ENCODE results near the gene ARHGAP45. TPM values are rescaled to one million over a fixed set of nuclear protein-coding genes. Genes with fewer than 3 reads are reported as not detected.
A peak's percentile ranks its signal among the peaks of the same experiment; 100 is the strongest.

ARHGAP45 gene
- total RNA-seq, 1 experiment from 2014 or later, result 31.5 TPM

GRCh38 chr19:1063909-1064660 lies 2.9 kb upstream of the ARHGAP45 start:
- Histone ChIP-seq H2AFZ (ENCODE audit: low read length) (peak overlapping the region; percentile 91; the same call in 1 of the 2 replicates), H3K4me2 (ENCODE audit: low read depth, low read length, poor library complexity, severe bottlenecking) (peak overlapping the region; percentile 96), H3K27me3 (ENCODE audit: low read length) (no peaks in the 10 kb centered on the region), H3K4me1 (ENCODE audit: low read length) (peaks cover 44% of the 10 kb centered on the region), H3K9ac (ENCODE audit: low read length) (peak overlapping the region; percentile 79; the same call in 1 of the 2 replicates), H3K4me3 (ENCODE audit: low read length) (peak overlapping the region; percentile 48; the same call in 1 of the 2 replicates), H3K9me3 (ENCODE audit: low read length) (no peaks in the 10 kb centered on the region), H4K20me1 (ENCODE audit: insufficient read depth, low read depth, low read length) (no peaks in the 10 kb centered on the region), H3K27ac (ENCODE audit: low read length) (no peak overlapping the region), H3K9me2 (replicated peaks; ENCODE audit: insufficient read depth, low read length) (no peaks in the 10 kb centered on the region), H3K79me2 (ENCODE audit: low read length) (peaks cover 7% of the 10 kb centered on the region; the same call in 1 of the 2 replicates), H3K36me3 (ENCODE audit: insufficient read depth, low read length) (no peaks in the 10 kb centered on the region)
- DNase-seq, result peak; percentile 66

DNA sequence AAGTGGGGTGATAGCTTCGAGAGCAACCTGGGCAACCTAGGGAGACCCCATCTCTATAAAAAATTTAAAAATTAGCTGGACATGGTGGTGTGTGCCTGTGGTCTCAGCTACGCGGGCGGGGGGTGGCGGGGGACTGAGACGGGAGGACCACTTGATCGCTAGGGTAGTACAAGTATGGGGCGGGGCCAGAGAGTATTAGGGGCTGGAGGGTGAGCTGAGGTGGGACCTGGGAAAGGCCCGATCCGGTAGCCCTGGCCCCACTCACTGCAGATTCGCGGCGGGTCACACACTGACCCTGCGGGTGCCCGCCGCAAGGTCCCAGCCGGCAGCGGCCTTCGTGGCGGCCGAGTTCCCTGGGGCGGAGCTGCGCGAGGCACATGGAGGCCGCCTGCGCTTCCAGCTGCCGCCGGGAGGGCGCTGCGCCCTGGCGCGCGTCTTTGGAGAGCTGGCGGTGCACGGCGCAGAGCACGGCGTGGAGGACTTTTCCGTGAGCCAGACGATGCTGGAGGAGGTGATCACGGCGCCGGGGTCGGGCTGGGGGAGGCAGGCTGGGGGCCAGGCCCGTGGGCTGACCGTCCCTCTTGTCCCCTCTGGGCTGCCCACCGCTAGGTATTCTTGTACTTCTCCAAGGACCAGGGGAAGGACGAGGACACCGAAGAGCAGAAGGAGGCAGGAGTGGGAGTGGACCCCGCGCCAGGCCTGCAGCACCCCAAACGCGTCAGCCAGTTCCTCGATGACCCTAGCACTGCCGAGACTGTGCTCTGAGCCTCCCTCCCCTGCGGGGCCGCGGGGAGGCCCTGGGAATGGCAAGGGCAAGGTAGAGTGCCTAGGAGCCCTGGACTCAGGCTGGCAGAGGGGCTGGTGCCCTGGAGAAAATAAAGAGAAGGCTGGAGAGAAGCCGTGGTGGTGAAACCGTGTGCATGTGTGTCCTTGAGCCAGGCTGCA lies 2.0 kb upstream of the ARHGAP45 start:
- peak overlapping the region; percentile 44; the same call in 1 of the 2 replicates for H3K27ac ChIP-seq (ENCODE audit: low read length)

GRCh38 chr19:1065606-1066109 lies 1.3 kb upstream of the ARHGAP45 start:
- H3K4me2 ChIP-seq (ENCODE audit: low read depth, low read length, poor library complexity, severe bottlenecking), result peak overlapping the region; percentile 96
- no peaks in the 10 kb centered on the region for H3K9me2 ChIP-seq (replicated peaks; ENCODE audit: insufficient read depth, low read length)
- no peaks in the 10 kb centered on the region for H3K9me3 ChIP-seq (ENCODE audit: low read length)
- peak overlapping the region; percentile 76; the same call in 1 of the 2 replicates for H3K4me3 ChIP-seq (ENCODE audit: low read length)
- H3K36me3 ChIP-seq (ENCODE audit: insufficient read depth, low read length), result no peaks in the 10 kb centered on the region
- peaks cover 12% of the 10 kb centered on the region; the same call in 1 of the 2 replicates for H3K79me2 ChIP-seq (ENCODE audit: low read length)
- H2AFZ ChIP-seq (ENCODE audit: low read length), result no peak overlapping the region
- peak overlapping the region; percentile 79 for H3K9ac ChIP-seq (ENCODE audit: low read length)
- no peak overlapping the region for H3K27ac ChIP-seq (ENCODE audit: low read length)
- H3K27me3 ChIP-seq (ENCODE audit: low read length), result no peaks in the 10 kb centered on the region
- DNase-seq, result no peak
- no peaks in the 10 kb centered on the region for H4K20me1 ChIP-seq (ENCODE audit: insufficient read depth, low read depth, low read length)
- H3K4me1 ChIP-seq (ENCODE audit: low read length), result peaks cover 49% of the 10 kb centered on the region

More for the DNA sequence above, 2.0 kb upstream of the ARHGAP45 start:
- peaks cover 12% of the 10 kb centered on the region; the same call in 1 of the 2 replicates for H3K79me2 ChIP-seq (ENCODE audit: low read length)
- no peaks in the 10 kb centered on the region for H3K9me2 ChIP-seq (replicated peaks; ENCODE audit: insufficient read depth, low read length)
- peak overlapping the region; percentile 96 for H3K4me2 ChIP-seq (ENCODE audit: low read depth, low read length, poor library complexity, severe bottlenecking)
- H3K9ac ChIP-seq (ENCODE audit: low read length), result peak overlapping the region; percentile 79
- H3K4me3 ChIP-seq (ENCODE audit: low read length), result peak overlapping the region; percentile 48; the same call in 1 of the 2 replicates
- no peaks in the 10 kb centered on the region for H3K27me3 ChIP-seq (ENCODE audit: low read length)
- no peaks in the 10 kb centered on the region for H3K9me3 ChIP-seq (ENCODE audit: low read length)
- peak; percentile 93 for DNase-seq
- H3K4me1 ChIP-seq (ENCODE audit: low read length), result peaks cover 49% of the 10 kb centered on the region
- no peaks in the 10 kb centered on the region for H3K36me3 ChIP-seq (ENCODE audit: insufficient read depth, low read length)
- no peaks in the 10 kb centered on the region for H4K20me1 ChIP-seq (ENCODE audit: insufficient read depth, low read depth, low read length)
- H2AFZ ChIP-seq (ENCODE audit: low read length), result peak overlapping the region; percentile 91; the same call in 1 of the 2 replicates

- no peaks in the 10 kb centered on the region for H3K36me3 ChIP-seq (ENCODE audit: insufficient read depth, low read length)
- H3K4me1 ChIP-seq (ENCODE audit: low read length), result peaks cover 49% of the 10 kb centered on the region
- H3K27me3 ChIP-seq (ENCODE audit: low read length), result no peaks in the 10 kb centered on the region
- no peaks in the 10 kb centered on the region for H3K9me2 ChIP-seq (replicated peaks; ENCODE audit: insufficient read depth, low read length)
- no peak overlapping the region for H2AFZ ChIP-seq (ENCODE audit: low read length)
- peak overlapping the region; percentile 79 for H3K9ac ChIP-seq (ENCODE audit: low read length)
- H4K20me1 ChIP-seq (ENCODE audit: insufficient read depth, low read depth, low read length), result no peaks in the 10 kb centered on the region
- DNase-seq, result no peak
- peak overlapping the region; percentile 96 for H3K4me2 ChIP-seq (ENCODE audit: low read depth, low read length, poor library complexity, severe bottlenecking)
- H3K27ac ChIP-seq (ENCODE audit: low read length), result peak overlapping the region; percentile 75
- H3K4me3 ChIP-seq (ENCODE audit: low read length), result peak overlapping the region; percentile 76
- peaks cover 12% of the 10 kb centered on the region; the same call in 1 of the 2 replicates for H3K79me2 ChIP-seq (ENCODE audit: low read length)
- no peaks in the 10 kb centered on the region for H3K9me3 ChIP-seq (ENCODE audit: low read length)
Observed at GRCh38 chr19:1066251-1066747, 668 bp upstream of the ARHGAP45 start.

- Histone ChIP-seq H3K4me1 (ENCODE audit: low read length) (peaks cover 49% of the 10 kb centered on the region), H2AFZ (ENCODE audit: low read length) (peak overlapping the region; percentile 18; the same call in 1 of the 2 replicates), H3K9me2 (replicated peaks; ENCODE audit: insufficient read depth, low read length) (no peaks in the 10 kb centered on the region), H3K27me3 (ENCODE audit: low read length) (no peaks in the 10 kb centered on the region), H3K4me2 (ENCODE audit: low read depth, low read length, poor library complexity, severe bottlenecking) (peak overlapping the region; percentile 96), H3K27ac (ENCODE audit: low read length) (peak overlapping the region; percentile 75), H3K36me3 (ENCODE audit: insufficient read depth, low read length) (no peaks in the 10 kb centered on the region), H3K9me3 (ENCODE audit: low read length) (no peaks in the 10 kb centered on the region), H3K9ac (ENCODE audit: low read length) (peak overlapping the region; percentile 79), H3K79me2 (ENCODE audit: low read length) (peaks cover 12% of the 10 kb centered on the region; the same call in 1 of the 2 replicates), H4K20me1 (ENCODE audit: insufficient read depth, low read depth, low read length) (peaks cover 2% of the 10 kb centered on the region; the same call in 1 of the 2 replicates), H3K4me3 (ENCODE audit: low read length) (peak overlapping the region; percentile 76)
- DNase-seq, result peak; percentile 60
Observed at GRCh38 chr19:1067341-1067957, 482 bp downstream of the ARHGAP45 start.

GRCh38 chr19:1068009-1069001 lies 1.3 kb downstream of the ARHGAP45 start:
- Histone ChIP-seq H3K9ac (ENCODE audit: low read length) (peak overlapping the region; percentile 79), H4K20me1 (ENCODE audit: insufficient read depth, low read depth, low read length) (peaks cover 5% of the 10 kb centered on the region; the same call in 1 of the 2 replicates), H3K4me1 (ENCODE audit: low read length) (peaks cover 49% of the 10 kb centered on the region)

More at GRCh38 chr19:1068009-1069001, 1.3 kb downstream of the ARHGAP45 start:
- H3K4me3 ChIP-seq (ENCODE audit: low read length), result peak overlapping the region; percentile 76
- peaks cover 12% of the 10 kb centered on the region; the same call in 1 of the 2 replicates for H3K79me2 ChIP-seq (ENCODE audit: low read length)
- H3K36me3 ChIP-seq (ENCODE audit: insufficient read depth, low read length), result no peaks in the 10 kb centered on the region
- no peaks in the 10 kb centered on the region for H3K27me3 ChIP-seq (ENCODE audit: low read length)
- peak overlapping the region; percentile 75 for H3K27ac ChIP-seq (ENCODE audit: low read length)
- H3K9me2 ChIP-seq (replicated peaks; ENCODE audit: insufficient read depth, low read length), result no peaks in the 10 kb centered on the region
- peak; percentile 69 for DNase-seq
- H3K9me3 ChIP-seq (ENCODE audit: low read length), result no peaks in the 10 kb centered on the region
- peak overlapping the region; percentile 96 for H3K4me2 ChIP-seq (ENCODE audit: low read depth, low read length, poor library complexity, severe bottlenecking)
- H2AFZ ChIP-seq (ENCODE audit: low read length), result no peak overlapping the region
